Measurements from ENCODE around the gene CEBPG.

GRCh38 chr19:33375837-33376159, 2.3 kb downstream of the CEBPG start:
- TF ChIP-seq CTCF (conservative IDR thresholded peaks at IDR 0.05; ENCODE audit: low read depth, low read length), result no peak
- TF ChIP-seq EZH2 (IDR thresholded peaks at IDR 0.05; ENCODE audit: borderline replicate concordance, low read depth, low read length, poor library complexity, severe bottlenecking), result no peak
